Renal pelvis (tissue), 12 donors: Measurements from ENCODE around the gene PNLIP. TPM values are rescaled to one million over a fixed set of nuclear protein-coding genes. Genes with fewer than 3 reads are reported as not detected.

Experiments used
- DNase-seq: peaks from one replicate; pipeline ENCODE4 v3.0.0-alpha.2; 2013
- long read RNA-seq, 16 experiments: transcript quantifications; one replicate each; lab custom pipeline, GENCODE V29; 2026
- polyA plus RNA-seq, 3 donors: library from polyadenylated mRNA; unstranded; fragments of 120-200 nt; gene quantifications; one replicate each; pipeline ENCODE4 v1.2.1, GENCODE V29; 2013; ENCODE audit not compliant: insufficient read length in 3 of 3

The PNLIP gene
- not detected for polyA plus RNA-seq
- long read RNA-seq, donor 1, result 0 reads
- long read RNA-seq, donor 2, result 0 reads
- long read RNA-seq, donor 3, result 0 reads
- long read RNA-seq, donor 4, result 0 reads
- long read RNA-seq, donor 5, result 0 reads
- long read RNA-seq, donor 6, result 0 reads
- long read RNA-seq, donor 7, result 0 reads
- long read RNA-seq, donor 8, result 0 reads
- long read RNA-seq, donor 9, result 0 reads
- long read RNA-seq, donor 10, result 0 reads
- long read RNA-seq, donor 11, result 0 reads
- long read RNA-seq, donor 12, result 0 reads
- long read RNA-seq, donor 13, result 0 reads
- long read RNA-seq, donor 14, result 0 reads
- long read RNA-seq, donor 15, result 0 reads
- long read RNA-seq, donor 16, result 0 reads

- no peak for DNase-seq
Observed at GRCh38 chr10:116545756-116546155, at the start of gene PNLIP. PNLIP (plus strand) TSS chr10:116545931; CDS start chr10:116546093, 162 bp downstream.

- DNase-seq, result no peak
Observed at GRCh38 chr10:116504786-116505185, 40.9 kb upstream of the PNLIP start.

- DNase-seq, result no peak
Observed at GRCh38 chr10:116510565-116510964, 35.2 kb upstream of the PNLIP start.

DNA sequence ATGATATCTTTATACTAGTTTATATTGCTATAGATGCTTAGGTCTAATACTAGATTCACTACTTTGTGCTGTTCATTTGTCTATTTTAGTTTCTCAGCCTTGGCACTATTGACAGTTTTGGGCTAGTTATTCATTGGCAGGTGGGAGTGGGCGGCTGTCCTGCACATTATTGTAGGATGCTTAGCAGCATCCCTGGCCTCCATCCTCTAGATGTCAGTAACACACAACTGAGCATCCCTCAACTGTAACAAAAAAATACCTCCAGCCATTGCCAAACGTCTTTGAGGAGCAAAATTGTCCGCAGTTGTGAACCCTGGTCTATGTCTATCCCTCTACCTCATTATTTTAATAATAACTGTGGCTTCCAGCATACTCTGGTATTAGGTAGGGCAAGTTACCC, 34.4 kb upstream of the PNLIP start:
- DNase-seq, result no peak

DNA sequence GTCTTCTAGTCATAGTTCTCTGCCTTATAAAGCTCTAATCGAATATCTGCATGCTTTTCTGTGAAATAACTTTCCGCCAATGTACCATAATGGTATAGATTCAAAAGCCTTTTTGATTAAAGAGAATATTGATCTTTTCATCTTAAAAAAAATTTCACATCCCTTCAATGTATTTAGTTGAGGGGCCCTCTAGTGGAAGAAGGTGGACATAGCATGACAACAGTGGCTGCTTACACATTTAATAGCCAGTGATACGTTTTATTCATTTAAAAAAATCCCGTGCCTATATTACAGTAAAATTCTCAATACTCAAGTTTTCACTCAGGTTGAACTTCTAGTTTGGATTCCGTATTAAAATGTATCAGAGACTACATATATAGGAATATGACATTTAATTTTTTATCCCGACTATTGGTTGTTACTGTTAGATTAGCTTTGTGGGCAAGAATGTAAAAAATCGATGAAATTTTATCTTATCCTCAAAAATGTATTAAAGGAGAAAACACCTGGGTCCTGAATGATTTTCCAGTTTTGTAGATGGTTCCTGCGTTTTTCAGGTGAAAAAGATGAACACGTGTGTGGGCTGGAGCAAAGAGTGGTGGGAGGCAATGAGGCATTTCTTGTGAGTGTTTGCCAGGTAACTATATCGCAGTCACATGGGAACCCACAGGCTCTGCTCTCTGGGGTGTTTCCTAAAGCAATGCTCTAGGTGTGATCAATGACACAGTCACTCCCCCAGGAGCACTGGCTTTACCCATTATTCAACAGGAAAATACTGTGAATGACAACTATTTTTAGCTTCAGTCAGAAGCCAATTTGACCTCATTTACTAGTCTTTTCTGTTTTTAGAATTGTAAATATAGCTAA, 24.1 kb upstream of the PNLIP start:
- peak; percentile 14 for DNase-seq

- DNase-seq, result no peak
Observed at GRCh38 chr10:116522803-116523381, 22.8 kb upstream of the PNLIP start.

GRCh38 chr10:116524736-116525135, 21.0 kb upstream of the PNLIP start:
- DNase-seq, result no peak

- no peak for DNase-seq
Observed at GRCh38 chr10:116526219-116526618, 19.5 kb upstream of the PNLIP start.

DNA sequence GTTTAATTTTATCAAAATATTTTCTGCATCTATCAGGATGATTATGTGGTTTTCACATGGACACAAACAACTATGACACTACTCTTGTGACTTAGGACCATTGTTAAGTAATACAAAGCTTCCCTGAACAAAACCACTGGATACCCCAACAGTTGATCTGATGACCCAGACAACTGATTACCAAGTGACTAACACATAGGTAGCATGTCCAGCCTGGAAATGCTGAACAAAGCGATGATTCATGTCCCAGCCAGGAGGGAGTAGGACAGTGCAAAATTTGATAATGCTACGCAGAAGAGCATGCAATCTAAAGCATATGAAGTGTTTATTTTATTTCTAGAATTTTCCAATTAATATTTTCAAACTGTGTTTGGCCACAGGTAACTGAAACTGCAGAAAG, 8.9 kb upstream of the PNLIP start:
- no peak for DNase-seq

GRCh38 chr10:116538456-116538855, 7.3 kb upstream of the PNLIP start:
- DNase-seq, result no peak

- DNase-seq, result no peak
Observed at GRCh38 chr10:116538992-116539391, 6.7 kb upstream of the PNLIP start.

DNA sequence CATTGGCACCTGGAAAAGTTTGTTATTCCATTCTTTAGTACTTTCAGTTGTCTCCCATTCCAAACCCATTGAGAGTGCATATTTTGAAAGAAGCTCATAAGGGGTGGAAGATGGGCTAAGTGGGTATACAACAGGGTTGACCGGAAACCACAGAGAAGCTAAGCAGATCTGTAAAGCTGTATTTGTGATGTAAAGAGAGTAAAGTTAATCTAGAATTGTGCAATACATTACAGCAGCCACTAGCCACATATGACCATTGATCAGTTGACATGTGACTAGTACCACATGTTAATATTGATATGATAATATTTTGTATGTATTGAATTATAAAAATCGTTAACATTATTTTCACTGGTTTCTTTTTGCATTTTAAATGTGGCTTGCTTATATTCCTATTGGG, 4.9 kb upstream of the PNLIP start:
- no peak for DNase-seq

GRCh38 chr10:116542007-116542677, 3.6 kb upstream of the PNLIP start:
- DNase-seq, result no peak

GRCh38 chr10:116545122-116545521, 609 bp upstream of the PNLIP start:
- DNase-seq, result no peak

DNA sequence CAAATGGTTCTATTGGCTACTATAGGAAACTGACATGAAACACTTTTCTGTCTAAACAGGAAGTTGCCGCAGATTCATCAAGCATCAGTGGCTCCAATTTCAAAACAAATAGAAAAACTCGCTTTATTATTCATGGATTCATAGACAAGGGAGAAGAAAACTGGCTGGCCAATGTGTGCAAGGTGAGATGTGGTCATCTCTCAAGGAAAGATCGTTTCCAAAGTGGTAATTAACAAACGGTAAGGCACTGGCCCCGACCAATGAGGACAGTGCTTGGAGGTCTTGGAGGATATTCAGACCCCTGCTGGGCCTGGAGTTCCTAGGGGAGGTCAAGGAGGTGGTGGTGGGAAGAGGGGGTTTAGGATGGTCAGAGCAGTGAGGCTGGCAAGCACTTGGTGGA, 2.6 kb downstream of the PNLIP start:
- DNase-seq, result no peak

DNA sequence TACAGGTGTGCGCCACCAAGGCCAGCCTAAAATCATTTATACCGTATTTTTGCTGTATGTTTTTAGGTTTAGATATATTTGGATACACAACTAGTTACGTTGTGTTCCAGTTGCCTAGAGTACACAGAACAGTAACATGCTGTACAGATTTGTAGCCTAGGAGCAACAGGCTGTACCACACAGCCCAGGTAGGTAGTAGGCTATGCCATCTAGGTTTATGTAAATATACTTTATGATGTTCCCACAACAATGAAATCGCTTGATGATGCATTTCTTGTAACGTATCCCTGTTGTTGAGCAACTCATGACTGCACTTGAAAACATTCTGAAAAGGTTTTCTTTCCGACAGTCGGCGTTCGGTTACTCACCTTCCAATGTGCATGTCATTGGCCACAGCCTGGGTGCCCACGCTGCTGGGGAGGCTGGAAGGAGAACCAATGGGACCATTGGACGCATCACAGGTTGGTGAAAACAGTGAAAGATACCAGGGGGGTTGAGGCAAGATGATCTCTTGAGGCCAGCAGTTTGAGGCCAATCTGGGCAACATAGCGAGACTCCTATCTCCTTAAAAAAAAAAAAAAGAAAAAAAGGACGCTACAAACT, 7.7 kb downstream of the PNLIP start:
- no peak for DNase-seq

GRCh38 chr10:116554628-116555027, 8.9 kb downstream of the PNLIP start:
- DNase-seq, result no peak

DNA sequence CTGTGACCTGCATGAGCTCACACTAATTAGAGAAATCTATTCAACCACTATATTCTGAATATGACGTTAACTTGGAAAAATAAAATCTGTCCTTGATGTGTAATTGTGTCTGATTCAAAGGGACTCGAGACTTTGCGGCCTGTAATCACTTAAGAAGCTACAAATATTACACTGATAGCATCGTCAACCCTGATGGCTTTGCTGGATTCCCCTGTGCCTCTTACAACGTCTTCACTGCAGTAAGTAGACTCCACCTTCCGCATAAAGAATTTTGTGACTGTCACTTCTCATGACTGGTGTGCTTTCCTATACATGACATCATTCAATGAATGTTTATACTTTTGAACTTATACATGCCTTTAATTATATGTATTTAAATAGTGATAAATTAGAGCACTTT, 10.1 kb downstream of the PNLIP start:
- DNase-seq, result no peak

DNA sequence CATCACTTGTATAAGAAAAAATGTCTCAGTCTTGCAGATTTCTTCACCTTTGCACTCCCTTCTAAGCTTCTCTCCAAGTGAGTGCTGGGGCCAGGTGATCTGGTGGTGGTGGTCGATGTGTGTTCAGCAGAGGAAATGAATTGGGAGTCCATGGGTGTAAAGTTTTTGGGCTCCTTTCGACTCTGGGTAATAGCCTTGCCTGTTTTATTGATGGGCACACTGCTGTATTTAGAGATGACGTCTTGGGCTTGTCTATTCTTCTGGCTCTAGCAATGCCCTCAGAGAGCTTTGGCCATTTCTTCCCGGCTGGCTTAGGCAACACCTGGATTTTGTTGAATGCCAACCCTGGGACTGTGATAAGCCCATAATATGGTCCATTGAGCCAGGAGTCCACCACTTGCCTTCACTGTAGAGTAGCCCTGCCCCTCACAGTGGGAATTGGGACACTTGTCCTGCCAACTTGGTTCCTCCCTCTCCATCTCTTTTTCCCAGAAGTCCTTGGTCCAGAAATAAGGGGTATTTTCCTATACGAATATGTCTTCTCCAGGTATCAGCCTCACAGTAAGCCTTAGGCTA, 11.7 kb downstream of the PNLIP start:
- DNase-seq, result no peak

DNA sequence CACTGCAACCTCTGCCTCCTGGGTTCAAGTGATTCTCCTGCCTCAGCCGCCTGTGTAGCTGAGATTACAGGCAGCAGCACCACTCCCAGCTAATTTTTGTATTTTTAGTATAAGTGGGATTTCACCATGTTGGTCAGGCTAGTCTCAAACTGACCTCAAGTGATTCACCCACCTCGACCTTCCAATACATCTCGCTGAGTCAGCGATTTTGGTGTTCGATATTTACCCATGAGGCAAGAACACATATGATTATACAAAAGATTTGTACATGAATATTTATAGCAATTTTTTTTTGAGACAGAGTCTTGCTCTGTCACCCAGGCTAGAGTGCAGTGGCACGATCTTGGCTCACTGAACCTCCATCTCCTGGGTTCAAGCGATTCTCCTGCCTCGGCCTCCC, 19.8 kb downstream of the PNLIP start:
- no peak for DNase-seq

- DNase-seq, result no peak
Observed at GRCh38 chr10:116566932-116567331, 21.2 kb downstream of the PNLIP start.

GRCh38 chr10:116567335-116567734, 21.6 kb downstream of the PNLIP start:
- no peak for DNase-seq
